ENCODE measurements around the gene PRDM7.

Gene PRDM7

DNA sequence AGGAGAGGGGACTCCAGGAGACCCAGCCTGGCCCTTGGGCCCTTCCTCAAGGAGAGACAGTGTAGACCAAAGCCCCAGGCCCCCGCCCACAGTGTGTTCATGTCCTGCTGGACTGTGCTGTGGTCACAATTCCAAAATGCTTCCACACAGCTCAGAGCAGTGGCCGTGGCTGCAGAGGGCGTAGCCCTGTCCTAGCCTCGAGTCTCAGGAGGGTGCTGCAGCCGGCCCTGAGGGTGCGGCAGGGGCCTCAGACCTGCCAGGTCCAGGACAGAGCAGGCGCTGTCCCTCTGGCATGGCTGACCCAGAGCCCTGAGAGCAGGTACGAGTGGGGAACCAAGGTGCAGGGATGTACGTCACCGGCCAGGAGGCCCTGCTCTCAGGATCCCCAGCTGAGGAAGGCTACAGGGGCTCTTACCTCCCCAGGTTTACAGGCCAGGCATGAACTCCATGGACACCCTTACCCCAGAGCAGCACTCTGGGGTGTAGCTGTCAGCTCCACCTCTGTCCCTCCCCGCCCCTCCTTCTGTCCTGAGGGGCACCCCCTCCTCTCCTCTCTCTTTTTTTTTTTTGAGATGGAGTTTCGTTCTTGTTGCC, 65.1 kb downstream of the PRDM7 start:
- peaks cover 47% of the 10 kb centered on the region for H4K20me1 ChIP-seq (ENCODE audit: insufficient read depth, low read length)
- ATAC-seq (ENCODE audit: insufficient read depth, low read depth) (no peak), DNase-seq (no peak)
- peaks cover 18% of the 10 kb centered on the region for H3K4me1 ChIP-seq (ENCODE audit: insufficient read depth, low read length)
- H3K4me2 ChIP-seq (ENCODE audit: insufficient read depth, low read length): no peak overlapping the region
- H3K9me3 ChIP-seq (ENCODE audit: insufficient read depth, low read length, severe bottlenecking): no peaks in the 10 kb centered on the region
- TF ChIP-seq, protein P1, sequence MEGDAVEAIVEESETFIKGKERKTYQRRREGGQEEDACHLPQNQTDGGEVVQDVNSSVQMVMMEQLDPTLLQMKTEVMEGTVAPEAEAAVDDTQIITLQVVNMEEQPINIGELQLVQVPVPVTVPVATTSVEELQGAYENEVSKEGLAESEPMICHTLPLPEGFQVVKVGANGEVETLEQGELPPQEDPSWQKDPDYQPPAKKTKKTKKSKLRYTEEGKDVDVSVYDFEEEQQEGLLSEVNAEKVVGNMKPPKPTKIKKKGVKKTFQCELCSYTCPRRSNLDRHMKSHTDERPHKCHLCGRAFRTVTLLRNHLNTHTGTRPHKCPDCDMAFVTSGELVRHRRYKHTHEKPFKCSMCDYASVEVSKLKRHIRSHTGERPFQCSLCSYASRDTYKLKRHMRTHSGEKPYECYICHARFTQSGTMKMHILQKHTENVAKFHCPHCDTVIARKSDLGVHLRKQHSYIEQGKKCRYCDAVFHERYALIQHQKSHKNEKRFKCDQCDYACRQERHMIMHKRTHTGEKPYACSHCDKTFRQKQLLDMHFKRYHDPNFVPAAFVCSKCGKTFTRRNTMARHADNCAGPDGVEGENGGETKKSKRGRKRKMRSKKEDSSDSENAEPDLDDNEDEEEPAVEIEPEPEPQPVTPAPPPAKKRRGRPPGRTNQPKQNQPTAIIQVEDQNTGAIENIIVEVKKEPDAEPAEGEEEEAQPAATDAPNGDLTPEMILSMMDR (IDR thresholded peaks at IDR 0.05; ENCODE audit: borderline replicate concordance, extremely low read depth, low read length, poor library complexity, severe bottlenecking): no peak
- no peak for TF ChIP-seq EZH2 (IDR thresholded peaks at IDR 0.05; ENCODE audit: borderline replicate concordance, low read depth, low read length, severe bottlenecking)
- H3K27me3 ChIP-seq (ENCODE audit: insufficient read depth, low read length, poor library complexity): peaks cover 3% of the 10 kb centered on the region
- H3K79me2 ChIP-seq (ENCODE audit: insufficient read depth, low read length): no peaks in the 10 kb centered on the region
- H3K36me3 ChIP-seq (ENCODE audit: insufficient read depth, low read length): no peaks in the 10 kb centered on the region
- no peak overlapping the region for H3K4me3 ChIP-seq (ENCODE audit: low read depth in 1 of 2, low read length in 2 of 2)
- H3K9ac ChIP-seq (ENCODE audit: low read depth, low read length): no peak overlapping the region
- H2AFZ ChIP-seq (ENCODE audit: low read depth, low read length): no peak overlapping the region
- no peak overlapping the region for H3K27ac ChIP-seq (ENCODE audit: low read length)

DNA sequence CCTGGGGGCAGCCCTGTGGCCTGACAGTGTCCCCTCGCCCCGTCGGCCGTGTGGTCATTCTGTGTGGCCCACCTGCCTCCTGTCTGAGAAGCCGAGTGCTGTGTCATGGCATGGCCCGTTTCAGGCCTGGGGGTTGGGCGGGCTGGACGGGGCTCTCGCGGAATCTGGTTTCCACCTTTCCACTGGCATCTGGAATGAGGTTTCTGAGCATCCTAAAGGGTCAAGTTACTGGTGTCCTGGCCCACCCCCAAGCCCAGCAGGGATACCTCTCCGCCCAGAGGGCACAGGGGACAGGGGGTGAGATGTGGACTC, 65.7 kb downstream of the PRDM7 start:
- H3K27ac ChIP-seq (ENCODE audit: low read length): no peak overlapping the region
- no peak overlapping the region for H2AFZ ChIP-seq (ENCODE audit: low read depth, low read length)
- H3K4me2 ChIP-seq (ENCODE audit: insufficient read depth, low read length): no peak overlapping the region
- peaks cover 18% of the 10 kb centered on the region for H3K4me1 ChIP-seq (ENCODE audit: insufficient read depth, low read length)
- peaks cover 53% of the 10 kb centered on the region for H4K20me1 ChIP-seq (ENCODE audit: insufficient read depth, low read length)
- no peak overlapping the region for H3K9ac ChIP-seq (ENCODE audit: low read depth, low read length)
- H3K9me3 ChIP-seq (ENCODE audit: insufficient read depth, low read length, severe bottlenecking): no peaks in the 10 kb centered on the region
- no peak for DNase-seq
- no peaks in the 10 kb centered on the region for H3K36me3 ChIP-seq (ENCODE audit: insufficient read depth, low read length)
- H3K27me3 ChIP-seq (ENCODE audit: insufficient read depth, low read length, poor library complexity): peaks cover 3% of the 10 kb centered on the region
- no peak for TF ChIP-seq EZH2 (IDR thresholded peaks at IDR 0.05; ENCODE audit: borderline replicate concordance, low read depth, low read length, severe bottlenecking)
- TF ChIP-seq, protein P1 (IDR thresholded peaks at IDR 0.05; ENCODE audit: borderline replicate concordance, extremely low read depth, low read length, poor library complexity, severe bottlenecking): no peak
- ATAC-seq (ENCODE audit: insufficient read depth, low read depth): no peak
- no peak overlapping the region for H3K4me3 ChIP-seq (ENCODE audit: low read depth in 1 of 2, low read length in 2 of 2)
- no peaks in the 10 kb centered on the region for H3K79me2 ChIP-seq (ENCODE audit: insufficient read depth, low read length)

DNA sequence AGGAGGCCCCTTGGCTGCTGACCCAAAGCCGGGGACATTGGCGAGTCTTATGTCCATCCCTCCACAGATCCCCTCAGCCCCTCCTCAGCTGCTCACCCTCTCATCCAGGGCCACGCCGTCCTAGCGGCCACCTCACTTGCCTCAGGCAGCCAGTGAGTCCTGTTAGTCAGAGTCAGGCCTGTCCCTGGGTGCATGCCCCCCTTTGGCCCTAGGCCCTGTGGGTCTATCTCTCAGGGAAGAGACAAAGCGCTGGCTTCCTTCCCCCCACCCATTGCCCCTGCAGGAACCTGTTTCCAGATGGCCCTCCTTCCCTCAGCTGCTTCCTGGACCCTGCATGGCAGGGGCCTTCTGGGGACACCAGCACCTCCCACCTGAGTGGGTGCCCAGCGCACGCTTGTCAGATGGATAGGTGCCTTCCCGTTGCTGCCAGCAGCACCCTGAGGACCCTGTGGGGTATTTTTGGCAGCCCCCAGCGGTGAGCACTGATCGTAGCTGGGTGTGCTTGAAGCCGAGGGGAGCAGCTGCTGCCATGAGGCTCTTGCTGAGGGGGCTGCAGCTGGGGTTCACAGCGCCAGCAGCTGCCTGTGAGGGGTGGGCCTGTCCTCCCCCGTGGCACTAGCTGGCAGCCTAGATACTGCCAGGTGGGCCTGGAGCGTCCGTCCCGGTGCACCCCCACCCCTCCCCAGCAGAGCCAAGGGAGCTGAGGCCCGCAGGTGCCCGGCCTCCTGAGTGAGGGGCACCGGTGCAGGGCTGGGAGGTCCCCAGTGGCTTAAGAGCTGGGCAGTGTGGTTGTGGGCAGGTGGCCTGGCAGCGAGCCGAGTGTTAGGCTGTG, 66.2 kb downstream of the PRDM7 start:
- no peak for DNase-seq
- ATAC-seq (ENCODE audit: insufficient read depth, low read depth): no peak
- no peak overlapping the region for H3K9ac ChIP-seq (ENCODE audit: low read depth, low read length)
- H3K4me3 ChIP-seq (ENCODE audit: low read depth in 1 of 2, low read length in 2 of 2): no peak overlapping the region
- no peaks in the 10 kb centered on the region for H3K9me3 ChIP-seq (ENCODE audit: insufficient read depth, low read length, severe bottlenecking)
- H4K20me1 ChIP-seq (ENCODE audit: insufficient read depth, low read length): peaks cover 54% of the 10 kb centered on the region
- peaks cover 18% of the 10 kb centered on the region for H3K4me1 ChIP-seq (ENCODE audit: insufficient read depth, low read length)
- H3K27ac ChIP-seq (ENCODE audit: low read length): no peak overlapping the region
- TF ChIP-seq, protein P1 (IDR thresholded peaks at IDR 0.05; ENCODE audit: borderline replicate concordance, extremely low read depth, low read length, poor library complexity, severe bottlenecking): no peak
- TF ChIP-seq EZH2 (IDR thresholded peaks at IDR 0.05; ENCODE audit: borderline replicate concordance, low read depth, low read length, severe bottlenecking): no peak
- H3K27me3 ChIP-seq (ENCODE audit: insufficient read depth, low read length, poor library complexity): peaks cover 3% of the 10 kb centered on the region
- H2AFZ ChIP-seq (ENCODE audit: low read depth, low read length): no peak overlapping the region
- H3K79me2 ChIP-seq (ENCODE audit: insufficient read depth, low read length): no peaks in the 10 kb centered on the region
- no peak overlapping the region for H3K4me2 ChIP-seq (ENCODE audit: insufficient read depth, low read length)
- H3K36me3 ChIP-seq (ENCODE audit: insufficient read depth, low read length): no peaks in the 10 kb centered on the region
